ENCODE data around the gene RUNX3. TPM values are rescaled to one million over a fixed set of nuclear protein-coding genes. Genes with fewer than 3 reads are reported as not detected.
A peak's percentile ranks its signal among the peaks of the same experiment; 100 is the strongest.

The RUNX3 gene
- total RNA-seq, 2 experiments from 2014 or later: 180 to 183 TPM

DNA sequence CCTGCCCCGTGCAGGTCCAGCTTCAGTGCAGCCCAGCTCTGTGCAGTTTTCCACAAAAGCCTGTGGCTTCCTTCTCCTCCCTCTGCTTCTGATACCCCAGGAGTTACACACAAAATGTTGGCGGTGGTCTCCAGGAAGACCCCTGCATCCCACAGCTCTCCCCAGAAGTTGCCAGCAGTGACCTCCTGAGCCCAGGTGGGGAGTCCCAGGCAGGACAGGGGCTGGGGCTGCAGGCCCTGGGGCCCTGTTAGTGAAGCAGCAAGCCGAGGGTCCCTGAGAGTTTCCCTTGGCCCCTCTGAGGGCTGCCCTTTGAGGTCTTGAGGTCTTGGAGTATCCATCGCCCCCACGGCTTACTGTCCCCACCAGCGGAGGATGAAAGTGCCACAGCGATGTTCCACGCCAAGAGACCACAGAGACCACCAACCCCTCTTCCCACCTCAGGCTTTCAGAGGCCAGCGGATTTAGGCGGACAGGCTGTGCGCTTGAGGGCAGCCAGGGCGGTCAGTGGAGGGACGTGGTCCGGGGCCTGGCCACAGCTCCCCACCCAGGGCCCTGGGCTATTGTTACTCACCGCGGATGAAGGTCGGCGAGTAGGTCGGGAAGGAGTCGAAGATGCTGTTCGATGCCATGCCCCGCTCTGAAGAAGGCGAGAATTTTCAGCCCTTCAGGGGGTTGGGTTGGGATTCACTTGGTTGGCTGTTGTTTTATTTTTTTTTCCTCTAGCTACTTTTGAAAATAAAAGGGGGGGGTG is 34.0 kb upstream of the RUNX3 start:
- Mint-ChIP-seq H3K36me3 (ENCODE audit: low read depth) (peaks cover 57% of the 10 kb centered on the region), H3K27ac (peak overlapping the region; percentile 98), H3K4me3 (peak overlapping the region; percentile 99), H3K4me1 (ENCODE audit: low read depth) (peaks cover 67% of the 10 kb centered on the region), H3K27me3 (no peaks in the 10 kb centered on the region), H3K9me3 (peaks cover 2% of the 10 kb centered on the region)
- intact Hi-C loops (cut with micrococcal nuclease): loop anchor here (2.0 kb wide), 2 partner anchors 39 to 69 kb away; no protein-coding TSS in a partner anchor
- no peak for TF ChIP-seq CTCF (IDR thresholded peaks at IDR 0.05)
- no peak for ATAC-seq
- CTCF ChIA-PET: interaction anchor here (0.7 to 11.9 kb wide), 21 partner anchors 10 to 138 kb away, joined by 3 to 169 read pairs (median 4); partner anchors contain the start of gene RUNX3
- DNase-seq: no peak
- POLR2A ChIA-PET: interaction anchor here (0.6 to 12.5 kb wide), 20 partner anchors 7 to 464 kb away, joined by 3 to 172 read pairs (median 6); partner anchors contain the start of genes RSRP1 and RUNX3

GRCh38 chr1:24963099-24963872 is 33.2 kb upstream of the RUNX3 start:
- H3K36me3 Mint-ChIP-seq (ENCODE audit: low read depth): peaks cover 66% of the 10 kb centered on the region
- peak overlapping the region; percentile 98 for H3K27ac Mint-ChIP-seq
- peak overlapping the region; percentile 99 for H3K4me3 Mint-ChIP-seq
- ATAC-seq (no peak), DNase-seq (no peak)
- peaks cover 2% of the 10 kb centered on the region for H3K9me3 Mint-ChIP-seq
- intact Hi-C loops (cut with micrococcal nuclease): no loop called here
- peaks cover 65% of the 10 kb centered on the region for H3K4me1 Mint-ChIP-seq (ENCODE audit: low read depth)
- POLR2A ChIA-PET: interaction anchor here (0.8 to 12.5 kb wide), 15 partner anchors 8 to 138 kb away, joined by 3 to 172 read pairs (median 17); partner anchors contain the start of gene RUNX3
- CTCF ChIA-PET: interaction anchor here (0.7 to 11.9 kb wide), 18 partner anchors 11 to 138 kb away, joined by 3 to 169 read pairs (median 3); no protein-coding TSS in a partner anchor
- TF ChIP-seq CTCF (IDR thresholded peaks at IDR 0.05): no peak
- no peaks in the 10 kb centered on the region for H3K27me3 Mint-ChIP-seq

DNA sequence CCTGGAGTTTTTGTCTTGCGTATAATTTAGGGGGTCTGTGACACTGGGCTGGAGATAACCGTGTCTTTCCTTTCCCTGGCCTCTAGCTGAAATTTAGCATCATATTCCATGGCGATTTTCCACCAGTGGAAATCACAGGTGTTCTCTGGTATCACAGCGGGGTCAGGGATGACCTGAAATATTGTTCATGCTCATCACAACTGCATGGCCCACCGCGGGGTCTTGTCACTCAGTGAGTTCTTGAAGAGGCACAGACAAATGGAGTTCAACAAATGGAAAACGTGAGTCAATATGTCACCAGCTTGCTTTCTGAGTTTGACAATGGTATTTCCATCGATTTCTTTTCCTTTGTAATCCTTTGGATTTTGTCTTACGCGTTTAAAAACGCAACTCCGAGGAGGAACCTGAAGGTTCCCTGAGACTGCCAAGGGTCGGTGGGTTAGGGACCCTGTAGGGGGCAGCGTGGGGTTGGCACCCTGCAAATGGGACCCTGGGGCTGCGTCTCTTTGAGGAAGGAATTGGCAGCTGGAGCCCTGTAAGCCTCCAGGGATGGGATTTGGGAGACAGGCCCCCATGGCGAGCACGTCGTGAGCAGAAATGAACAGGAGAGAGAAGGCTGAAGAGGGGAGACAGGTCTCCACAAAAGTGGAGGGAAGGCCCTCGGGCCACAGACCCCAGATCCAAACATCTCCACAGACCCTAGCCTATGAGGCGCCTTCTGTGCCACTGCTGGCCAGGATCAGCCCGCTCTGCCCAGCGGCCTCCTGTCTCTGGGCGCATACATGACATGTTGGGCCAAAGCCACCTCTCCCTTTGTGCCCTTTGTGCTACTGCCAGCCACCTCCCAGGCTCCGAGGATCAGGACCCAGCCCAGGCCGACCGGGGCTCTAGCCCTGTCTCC is 32.1 kb upstream of the RUNX3 start:
- ATAC-seq (no peak), DNase-seq (no peak)
- no peak for TF ChIP-seq CTCF (IDR thresholded peaks at IDR 0.05)
- Mint-ChIP-seq H3K36me3 (ENCODE audit: low read depth) (peaks cover 76% of the 10 kb centered on the region), H3K4me3 (peak overlapping the region; percentile 99), H3K9me3 (peaks cover 2% of the 10 kb centered on the region), H3K27ac (peak overlapping the region; percentile 98), H3K27me3 (no peaks in the 10 kb centered on the region), H3K4me1 (ENCODE audit: low read depth) (peaks cover 65% of the 10 kb centered on the region)
- ChIA-PET POLR2A (interaction anchor here (1.0 to 12.5 kb wide), 10 partner anchors 9 to 139 kb away, joined by 3 to 172 read pairs (median 86); partner anchors contain the start of gene RUNX3), CTCF (interaction anchor here (0.8 to 11.9 kb wide), 9 partner anchors 14 to 139 kb away, joined by 3 to 169 read pairs (median 3); no protein-coding TSS in a partner anchor)
- intact Hi-C loops (cut with micrococcal nuclease): no loop called here

GRCh38 chr1:24961334-24961733 is 31.3 kb upstream of the RUNX3 start:
- intact Hi-C loops (cut with micrococcal nuclease): no loop called here
- no peak for TF ChIP-seq CTCF (IDR thresholded peaks at IDR 0.05)

More at GRCh38 chr1:24961334-24961733, 31.3 kb upstream of the RUNX3 start:
- peaks cover 65% of the 10 kb centered on the region for H3K4me1 Mint-ChIP-seq (ENCODE audit: low read depth)
- CTCF ChIA-PET: interaction anchor here (1.3 to 11.9 kb wide), 3 partner anchors 9 to 81 kb away, joined by 3 to 169 read pairs (median 4); no protein-coding TSS in a partner anchor
- POLR2A ChIA-PET: interaction anchor here (0.7 to 12.5 kb wide), 9 partner anchors 10 to 140 kb away, joined by 3 to 172 read pairs (median 113); partner anchors contain the start of gene RUNX3
- peak overlapping the region; percentile 99 for H3K4me3 Mint-ChIP-seq
- DNase-seq (no peak), ATAC-seq (no peak)
- H3K36me3 Mint-ChIP-seq (ENCODE audit: low read depth): peaks cover 84% of the 10 kb centered on the region
- peak overlapping the region; percentile 98 for H3K27ac Mint-ChIP-seq
- no peaks in the 10 kb centered on the region for H3K9me3 Mint-ChIP-seq
- no peaks in the 10 kb centered on the region for H3K27me3 Mint-ChIP-seq
